Natural killer cell treated with Interleukin-12 subunit alpha and Interleukin-12 subunit beta and Interleukin-15 and Interleukin-18, amount 100 ng/mL, for 72 hours (primary cell): ENCODE data around the gene SARS1. TPM values are rescaled to one million over a fixed set of nuclear protein-coding genes. Genes with fewer than 3 reads are reported as not detected.

Source experiments
- ATAC-seq, 2 donors: fragments of 150-1000 bp; cut with Tn5 transposase in 1 of 2; sonication (Bioruptor Pico), chemical (Tn5 transposase) in 1 of 2; 2 replicates each; pipeline ENCODE4 v1.10.0; 2021
- DNase-seq: peaks from one replicate; pipeline ENCODE4 v3.0.0; 2022; ENCODE audit warnings: low spot score
- H3K27ac Mint-ChIP-seq, 2 donors: 1 replicate in 1 of 2; 2 replicates in 1 of 2; pipeline ENCODE4 v1.8.0; 2022; ENCODE audit warnings: mixed read lengths in 2 of 2, mild to moderate bottlenecking in 1 of 2, moderate library complexity in 1 of 2
- H3K27me3 Mint-ChIP-seq, 2 donors: 1 replicate in 1 of 2; 2 replicates in 1 of 2; pipeline ENCODE4 v1.8.0; 2022; ENCODE audit warnings: mixed read lengths in 2 of 2
- H3K36me3 Mint-ChIP-seq: one replicate; pipeline ENCODE4 v1.8.0; 2022; ENCODE audit warnings: mixed read lengths
- H3K4me1 Mint-ChIP-seq, 2 donors: 1 replicate in 1 of 2; 2 replicates in 1 of 2; pipeline ENCODE4 v1.8.0; 2022; ENCODE audit warnings: low read depth in 2 of 2, mixed read lengths in 2 of 2, mild to moderate bottlenecking in 1 of 2
- H3K4me3 Mint-ChIP-seq: one replicate; pipeline ENCODE4 v1.8.0; 2022; ENCODE audit warnings: mixed read lengths
- H3K9me3 Mint-ChIP-seq: 2 replicates; pipeline ENCODE4 v1.8.0; 2022; ENCODE audit warnings: mixed read lengths
- total RNA-seq, 2 donors: library from RNA; stranded (reverse); gene quantifications; one replicate each; pipeline ENCODE4 v1.2.3, GENCODE V29; 2022

Gene SARS1
- total RNA-seq, 2 donors from 2014 or later = 178 to 205 TPM

DNA sequence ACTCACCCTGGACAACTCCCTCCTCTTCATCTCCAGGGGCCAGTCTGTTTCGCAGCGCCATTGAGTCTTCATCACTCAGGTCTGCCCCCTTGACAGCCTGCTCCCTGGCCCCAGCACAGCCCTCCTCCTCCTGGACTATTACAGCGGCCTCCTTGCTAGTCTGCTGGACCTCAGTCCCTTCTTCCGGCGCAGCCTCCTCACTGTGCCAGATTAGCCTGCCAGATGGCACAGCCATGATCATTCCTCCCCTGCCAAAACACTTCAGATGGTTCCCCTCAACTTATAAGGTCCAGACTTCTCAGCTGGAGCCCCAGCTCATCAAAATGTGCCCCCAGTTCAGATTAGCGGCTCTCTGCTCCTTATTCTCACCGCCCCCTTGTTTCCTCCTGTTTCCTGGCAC, 28.7 kb downstream of the SARS1 start:
- DNase-seq = no peak
- Mint-ChIP-seq H3K4me1 (peaks cover 12% of the 10 kb centered on the region in 2 donors), H3K36me3 (peaks cover 6% of the 10 kb centered on the region), H3K4me3 (no peak overlapping the region), H3K27me3 (peaks cover 15 to 16% of the 10 kb centered on the region in 2 donors), H3K9me3 (no peaks in the 10 kb centered on the region), H3K27ac (peak overlapping the region in 1 of 2 donors; percentile 46)
- ATAC-seq = no peak

DNA sequence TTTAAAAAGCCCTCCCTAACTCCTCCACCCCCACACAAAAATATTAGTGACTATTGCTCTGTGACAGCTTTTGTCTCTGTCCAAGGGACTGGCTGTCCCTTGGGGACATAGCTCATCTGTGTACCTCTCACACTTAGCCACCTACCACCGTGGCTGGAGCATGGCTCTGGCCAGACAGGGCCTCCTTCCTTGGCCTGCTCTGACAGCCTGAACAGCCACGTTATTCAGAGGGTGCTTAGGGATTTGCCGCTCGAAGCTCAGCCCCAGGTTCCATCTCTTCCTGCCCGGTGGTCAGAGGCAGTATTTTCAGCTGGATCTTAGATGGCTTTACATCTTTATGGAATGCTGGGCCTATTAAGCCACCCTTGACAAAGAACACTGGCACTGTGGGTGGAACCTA, 29.5 kb downstream of the SARS1 start:
- no peak overlapping the region for H3K27ac Mint-ChIP-seq
- H3K4me3 Mint-ChIP-seq = no peak overlapping the region
- no peak for DNase-seq
- peaks cover 15 to 16% of the 10 kb centered on the region in 2 donors for H3K27me3 Mint-ChIP-seq
- peaks cover 6% of the 10 kb centered on the region for H3K36me3 Mint-ChIP-seq
- no peak for ATAC-seq
- H3K4me1 Mint-ChIP-seq = peaks cover 12% of the 10 kb centered on the region in 2 donors
- no peaks in the 10 kb centered on the region for H3K9me3 Mint-ChIP-seq

DNA sequence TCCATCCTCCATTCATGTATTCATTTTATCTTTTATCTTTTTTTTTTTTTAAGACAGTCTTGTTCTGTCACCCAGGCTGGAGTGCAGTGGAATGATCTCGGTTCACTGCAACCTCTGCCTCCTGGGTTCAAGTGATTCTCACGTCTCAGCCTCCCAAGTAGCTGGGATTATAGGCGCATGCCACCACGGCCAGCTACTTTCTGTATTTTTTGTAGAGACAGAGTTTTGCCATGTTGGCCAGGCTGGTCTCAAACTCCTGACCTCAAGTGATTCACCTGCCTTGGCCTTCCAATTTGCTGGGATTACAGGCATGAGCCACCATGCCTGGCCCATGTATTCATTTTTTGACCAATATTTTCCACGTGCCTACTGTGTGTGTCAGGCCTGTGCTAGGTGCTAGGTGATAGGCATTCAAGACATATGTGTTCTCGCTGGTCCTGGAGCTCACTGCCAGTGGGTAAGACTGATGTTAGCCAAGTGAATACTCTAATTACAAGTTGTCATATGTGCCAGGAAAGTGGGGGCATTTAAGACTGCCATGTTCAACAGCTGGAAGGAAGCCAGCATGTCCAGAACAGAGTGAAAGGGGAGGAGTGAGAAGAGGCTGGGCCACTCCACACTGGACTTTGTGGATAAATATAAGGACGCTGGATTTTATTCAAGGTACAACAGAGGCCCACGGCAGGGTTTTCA, 30.3 kb downstream of the SARS1 start:
- ATAC-seq = no peak
- H3K27ac Mint-ChIP-seq = peak overlapping the region in 1 of 2 donors; percentile 23
- no peaks in the 10 kb centered on the region for H3K36me3 Mint-ChIP-seq
- no peak overlapping the region for H3K4me3 Mint-ChIP-seq
- peaks cover 13 to 15% of the 10 kb centered on the region in 2 donors for H3K4me1 Mint-ChIP-seq
- no peaks in the 10 kb centered on the region for H3K9me3 Mint-ChIP-seq
- DNase-seq = no peak
- H3K27me3 Mint-ChIP-seq = peaks cover 15 to 16% of the 10 kb centered on the region in 2 donors

DNA sequence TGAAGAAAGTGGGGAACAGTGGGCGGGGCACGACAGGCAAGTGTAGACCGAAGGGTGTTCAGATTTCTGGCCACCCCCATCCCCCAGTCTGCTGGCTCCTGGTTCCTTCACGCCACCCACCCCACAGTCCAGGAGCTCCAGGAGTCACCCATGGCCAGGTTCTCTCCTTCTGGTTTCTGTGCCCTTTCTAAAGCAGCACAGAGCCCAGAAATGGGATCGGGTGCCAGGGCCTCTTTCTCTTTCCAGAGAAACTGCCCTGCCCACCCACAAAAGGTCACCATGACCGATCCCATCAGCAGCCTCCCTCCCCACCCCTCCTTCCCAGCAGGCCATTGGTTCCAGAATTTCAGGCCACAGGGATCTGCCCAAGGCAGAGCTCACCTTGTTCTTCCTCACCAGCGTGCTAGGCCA, 32.4 kb downstream of the SARS1 start:
- H3K9me3 Mint-ChIP-seq = no peaks in the 10 kb centered on the region
- peaks cover 18 to 19% of the 10 kb centered on the region in 2 donors for H3K4me1 Mint-ChIP-seq
- DNase-seq = no peak
- no peak overlapping the region for H3K27ac Mint-ChIP-seq
- no peaks in the 10 kb centered on the region for H3K36me3 Mint-ChIP-seq
- no peak overlapping the region for H3K4me3 Mint-ChIP-seq
- ATAC-seq = no peak
- peaks cover 15 to 16% of the 10 kb centered on the region in 2 donors for H3K27me3 Mint-ChIP-seq

DNA sequence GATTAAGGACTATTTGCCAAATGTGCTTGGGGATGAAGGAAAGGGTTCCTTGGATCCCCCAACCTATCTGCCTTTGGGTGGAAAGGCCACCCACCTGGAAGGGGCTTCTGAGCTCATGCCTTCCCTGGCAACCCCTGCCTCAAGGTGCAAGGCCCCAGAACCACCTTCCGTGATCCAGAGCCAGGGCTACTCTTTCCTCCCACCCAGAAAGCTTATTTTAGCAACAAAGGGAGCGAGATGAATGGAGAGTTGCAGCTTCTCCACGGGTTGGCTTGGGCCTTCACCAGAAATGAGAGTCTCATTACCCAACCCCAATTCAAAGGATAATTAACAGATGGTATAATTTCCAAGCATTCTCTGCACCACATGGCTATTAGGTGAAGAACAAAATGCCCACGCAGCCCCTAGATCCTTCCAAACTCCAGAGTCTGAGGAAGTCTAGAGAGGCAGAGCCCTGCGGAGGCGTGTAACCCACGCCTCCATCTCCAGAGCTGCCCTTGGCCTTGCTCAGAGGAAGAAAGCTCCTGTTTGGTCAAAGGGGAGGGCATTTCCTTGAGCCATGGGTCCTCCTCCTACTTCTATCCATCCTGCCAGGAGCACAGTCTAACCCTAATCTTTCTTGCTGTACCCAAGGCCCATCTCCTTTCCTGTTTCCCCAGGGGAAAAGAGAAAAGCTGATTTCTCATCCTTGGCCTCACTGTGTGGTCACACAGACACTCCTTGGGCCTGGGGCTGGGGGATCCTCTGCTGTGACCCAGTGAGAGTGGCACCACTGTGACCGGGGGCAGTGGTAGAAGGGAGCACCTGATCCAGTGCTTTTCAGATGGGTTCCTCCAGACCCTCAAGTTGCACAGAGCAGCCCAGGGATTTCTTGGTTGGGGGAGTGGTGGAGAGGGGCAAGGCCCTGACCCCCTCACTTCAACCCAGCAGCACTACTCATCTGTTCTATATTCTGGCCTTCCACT, 34.0 kb downstream of the SARS1 start:
- Mint-ChIP-seq H3K4me1 (peaks cover 5 to 16% of the 10 kb centered on the region in 2 donors), H3K27ac (no peak overlapping the region), H3K9me3 (no peaks in the 10 kb centered on the region), H3K36me3 (no peaks in the 10 kb centered on the region), H3K4me3 (no peak overlapping the region), H3K27me3 (peaks cover 10 to 15% of the 10 kb centered on the region in 2 donors)
- DNase-seq (no peak), ATAC-seq (no peak)

DNA sequence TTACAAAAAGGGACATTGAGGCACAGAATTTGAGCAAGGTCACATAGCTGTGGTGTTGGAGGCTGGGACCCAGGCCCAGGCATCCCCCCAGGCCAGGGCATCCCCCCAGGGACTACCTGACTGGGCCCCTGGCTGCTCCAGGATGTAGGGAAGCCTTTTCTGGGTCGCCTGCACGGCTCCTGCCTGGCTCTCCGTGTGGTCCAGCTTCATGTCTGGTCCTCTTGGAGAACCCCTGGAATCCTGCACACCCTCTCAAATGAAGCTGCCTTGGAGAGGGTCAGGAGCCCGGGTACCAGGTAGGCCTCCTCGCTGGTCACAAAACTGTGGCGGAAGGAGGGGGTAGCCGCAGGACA, 34.7 kb downstream of the SARS1 start:
- H3K4me1 Mint-ChIP-seq = peaks cover 5 to 18% of the 10 kb centered on the region in 2 donors
- ATAC-seq (no peak), DNase-seq (no peak)
- H3K27ac Mint-ChIP-seq = no peak overlapping the region
- H3K9me3 Mint-ChIP-seq = no peaks in the 10 kb centered on the region
- peaks cover 9 to 15% of the 10 kb centered on the region in 2 donors for H3K27me3 Mint-ChIP-seq
- H3K4me3 Mint-ChIP-seq = no peak overlapping the region
- H3K36me3 Mint-ChIP-seq = no peaks in the 10 kb centered on the region

DNA sequence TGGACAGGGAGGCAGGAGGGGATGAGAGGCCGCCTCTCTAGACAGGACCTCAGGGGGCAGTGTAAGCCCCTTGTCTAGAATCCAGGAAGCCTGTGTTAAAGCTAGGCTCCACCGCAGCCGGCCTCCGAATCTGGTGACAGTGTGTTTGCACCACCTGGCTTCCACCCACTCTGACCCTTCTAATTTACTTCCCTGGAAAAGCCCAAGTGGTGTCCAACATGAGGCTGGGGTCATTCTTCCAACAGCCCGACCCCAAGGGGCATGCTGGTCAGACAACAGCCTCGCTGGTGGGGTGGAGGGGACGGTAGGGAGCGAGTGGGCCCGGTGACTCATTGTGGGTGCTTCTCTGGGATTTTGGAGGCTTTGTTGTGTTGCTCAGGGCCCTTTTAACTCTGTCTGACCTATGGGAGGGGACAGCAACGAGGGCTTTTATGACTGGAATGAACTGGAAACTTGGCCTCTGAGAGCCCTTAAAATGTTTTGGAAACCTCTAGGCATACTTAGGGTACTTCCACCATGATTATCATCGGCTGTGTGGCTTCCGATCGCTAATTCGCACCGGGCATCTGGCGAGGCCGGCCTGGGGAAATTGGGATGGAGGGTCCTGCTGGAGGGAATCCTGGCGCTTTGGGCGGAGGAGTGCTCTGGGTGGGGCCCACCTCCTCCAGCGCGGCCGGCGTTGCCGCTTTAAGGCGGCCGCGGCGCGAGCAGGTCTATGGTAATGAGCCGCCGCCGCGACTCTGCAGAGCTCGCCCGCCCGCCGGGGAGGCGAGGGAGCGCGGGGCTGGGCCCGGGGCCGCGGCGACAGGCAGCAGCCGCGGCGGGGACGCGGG, 35.3 kb downstream of the SARS1 start, which contains the start of gene CELSR2:
Gene CELSR2 (plus strand): TSS at position 743 of the 833 bp plus-strand sequence. CDS start 541 bp downstream, outside the sequence.
- Mint-ChIP-seq H3K4me3 (no peak within 1 kb of the TSS), H3K27me3 (peaks cover 9 to 15% of the 10 kb centered on the region in 2 donors), H3K4me1 (peaks cover 5 to 20% of the 10 kb centered on the region in 2 donors), H3K27ac (no peak within 1 kb of the TSS), H3K9me3 (no peaks in the 10 kb centered on the region), H3K36me3 (no peaks in the 10 kb centered on the region)
- peak; percentile 88 to 91 for ATAC-seq
- DNase-seq = peak; percentile 68

DNA sequence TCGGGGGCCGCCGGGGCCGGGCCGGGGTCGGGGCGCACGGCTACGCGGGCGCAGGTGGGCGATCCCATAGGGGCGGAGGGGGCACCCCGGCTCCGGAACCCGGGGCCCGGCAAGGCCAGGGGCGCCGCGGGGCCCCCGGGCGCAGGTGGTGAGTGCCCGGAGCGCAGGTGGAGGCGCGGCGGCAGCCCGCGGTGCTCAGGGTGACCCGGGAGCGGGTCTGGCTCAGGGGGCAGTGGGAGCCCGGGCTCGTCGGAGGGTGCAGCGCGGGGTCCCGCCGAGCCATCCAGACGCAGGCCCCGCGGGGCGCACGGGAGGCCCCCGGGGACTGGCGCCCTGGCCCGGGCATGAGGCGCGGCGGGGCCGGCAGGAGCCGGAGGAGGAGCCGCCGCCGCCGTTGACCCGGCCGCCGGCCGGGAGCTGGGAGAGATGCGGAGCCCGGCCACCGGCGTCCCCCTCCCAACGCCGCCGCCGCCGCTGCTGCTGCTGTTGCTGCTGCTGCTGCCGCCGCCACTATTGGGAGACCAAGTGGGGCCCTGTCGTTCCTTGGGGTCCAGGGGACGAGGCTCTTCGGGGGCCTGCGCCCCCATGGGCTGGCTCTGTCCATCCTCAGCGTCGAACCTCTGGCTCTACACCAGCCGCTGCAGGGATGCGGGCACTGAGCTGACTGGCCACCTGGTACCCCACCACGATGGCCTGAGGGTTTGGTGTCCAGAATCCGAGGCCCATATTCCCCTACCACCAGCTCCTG, 36.1 kb downstream of the SARS1 start:
- no peaks in the 10 kb centered on the region for H3K36me3 Mint-ChIP-seq
- peaks cover under 1 to 7% of the 10 kb centered on the region in 2 donors for H3K27me3 Mint-ChIP-seq
- H3K4me3 Mint-ChIP-seq = no peak overlapping the region
- no peaks in the 10 kb centered on the region for H3K9me3 Mint-ChIP-seq
- peaks cover 5 to 20% of the 10 kb centered on the region in 2 donors for H3K4me1 Mint-ChIP-seq
- DNase-seq = no peak
- H3K27ac Mint-ChIP-seq = no peak overlapping the region
- ATAC-seq = peak; percentile 45 to 48

DNA sequence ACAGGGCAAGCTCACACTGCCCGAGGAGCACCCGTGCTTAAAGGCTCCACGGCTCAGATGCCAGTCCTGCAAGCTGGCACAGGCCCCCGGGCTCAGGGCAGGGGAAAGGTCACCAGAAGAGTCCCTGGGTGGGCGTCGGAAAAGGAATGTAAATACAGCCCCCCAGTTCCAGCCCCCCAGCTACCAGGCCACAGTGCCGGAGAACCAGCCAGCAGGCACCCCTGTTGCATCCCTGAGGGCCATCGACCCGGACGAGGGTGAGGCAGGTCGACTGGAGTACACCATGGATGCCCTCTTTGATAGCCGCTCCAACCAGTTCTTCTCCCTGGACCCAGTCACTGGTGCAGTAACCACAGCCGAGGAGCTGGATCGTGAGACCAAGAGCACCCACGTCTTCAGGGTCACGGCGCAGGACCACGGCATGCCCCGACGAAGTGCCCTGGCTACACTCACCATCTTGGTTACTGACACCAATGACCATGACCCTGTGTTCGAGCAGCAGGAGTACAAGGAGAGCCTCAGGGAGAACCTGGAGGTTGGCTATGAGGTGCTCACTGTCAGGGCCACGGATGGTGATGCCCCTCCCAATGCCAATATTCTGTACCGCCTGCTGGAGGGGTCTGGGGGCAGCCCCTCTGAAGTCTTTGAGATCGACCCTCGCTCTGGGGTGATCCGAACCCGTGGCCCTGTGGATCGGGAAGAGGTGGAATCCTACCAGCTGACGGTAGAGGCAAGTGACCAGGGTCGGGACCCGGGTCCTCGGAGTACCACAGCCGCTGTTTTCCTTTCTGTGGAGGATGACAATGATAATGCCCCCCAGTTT, 36.9 kb downstream of the SARS1 start:
- Mint-ChIP-seq H3K4me3 (peak overlapping the region; percentile 17), H3K27ac (no peak overlapping the region), H3K4me1 (peaks cover 10 to 20% of the 10 kb centered on the region in 2 donors), H3K27me3 (peaks cover 0 to 6% of the 10 kb centered on the region in 2 donors), H3K36me3 (no peaks in the 10 kb centered on the region), H3K9me3 (no peaks in the 10 kb centered on the region)
- DNase-seq (no peak), ATAC-seq (no peak)

DNA sequence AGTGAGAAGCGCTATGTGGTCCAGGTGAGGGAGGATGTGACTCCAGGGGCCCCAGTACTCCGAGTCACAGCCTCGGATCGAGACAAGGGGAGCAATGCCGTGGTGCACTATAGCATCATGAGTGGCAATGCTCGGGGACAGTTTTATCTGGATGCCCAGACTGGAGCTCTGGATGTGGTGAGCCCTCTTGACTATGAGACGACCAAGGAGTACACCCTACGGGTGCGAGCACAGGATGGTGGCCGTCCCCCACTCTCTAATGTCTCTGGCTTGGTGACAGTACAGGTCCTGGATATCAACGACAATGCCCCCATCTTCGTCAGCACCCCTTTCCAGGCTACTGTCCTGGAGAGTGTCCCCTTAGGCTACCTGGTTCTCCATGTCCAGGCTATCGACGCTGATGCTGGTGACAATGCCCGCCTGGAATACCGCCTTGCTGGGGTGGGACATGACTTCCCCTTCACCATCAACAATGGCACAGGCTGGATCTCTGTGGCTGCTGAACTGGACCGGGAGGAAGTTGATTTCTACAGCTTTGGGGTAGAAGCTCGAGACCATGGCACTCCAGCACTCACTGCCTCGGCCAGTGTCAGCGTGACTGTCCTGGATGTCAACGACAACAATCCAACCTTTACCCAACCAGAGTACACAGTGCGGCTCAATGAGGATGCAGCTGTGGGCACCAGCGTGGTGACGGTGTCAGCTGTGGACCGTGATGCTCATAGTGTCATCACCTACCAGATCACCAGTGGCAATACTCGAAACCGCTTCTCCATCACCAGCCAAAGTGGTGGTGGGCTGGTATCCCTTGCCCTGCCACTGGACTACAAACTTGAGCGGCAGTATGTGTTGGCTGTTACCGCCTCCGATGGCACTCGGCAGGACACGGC, 37.8 kb downstream of the SARS1 start:
- DNase-seq = no peak
- Mint-ChIP-seq H3K9me3 (no peaks in the 10 kb centered on the region), H3K27me3 (peaks cover 0 to 4% of the 10 kb centered on the region in 2 donors), H3K4me1 (peaks cover 10 to 20% of the 10 kb centered on the region in 2 donors), H3K36me3 (no peaks in the 10 kb centered on the region), H3K27ac (no peak overlapping the region), H3K4me3 (no peak overlapping the region)
- ATAC-seq = no peak

DNA sequence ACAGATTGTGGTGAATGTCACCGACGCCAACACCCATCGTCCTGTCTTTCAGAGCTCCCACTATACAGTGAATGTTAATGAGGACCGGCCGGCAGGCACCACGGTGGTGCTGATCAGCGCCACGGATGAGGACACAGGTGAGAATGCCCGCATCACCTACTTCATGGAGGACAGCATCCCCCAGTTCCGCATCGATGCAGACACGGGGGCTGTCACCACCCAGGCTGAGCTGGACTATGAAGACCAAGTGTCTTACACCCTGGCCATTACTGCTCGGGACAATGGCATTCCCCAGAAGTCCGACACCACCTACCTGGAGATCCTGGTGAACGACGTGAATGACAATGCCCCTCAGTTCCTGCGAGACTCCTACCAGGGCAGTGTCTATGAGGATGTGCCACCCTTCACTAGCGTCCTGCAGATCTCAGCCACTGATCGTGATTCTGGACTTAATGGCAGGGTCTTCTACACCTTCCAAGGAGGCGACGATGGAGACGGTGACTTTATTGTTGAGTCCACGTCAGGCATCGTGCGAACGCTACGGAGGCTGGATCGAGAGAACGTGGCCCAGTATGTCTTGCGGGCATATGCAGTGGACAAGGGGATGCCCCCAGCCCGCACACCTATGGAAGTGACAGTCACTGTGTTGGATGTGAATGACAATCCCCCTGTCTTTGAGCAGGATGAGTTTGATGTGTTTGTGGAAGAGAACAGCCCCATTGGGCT, 38.6 kb downstream of the SARS1 start:
- H3K9me3 Mint-ChIP-seq = no peaks in the 10 kb centered on the region
- H3K27me3 Mint-ChIP-seq = no peaks in the 10 kb centered on the region
- DNase-seq = no peak
- no peak overlapping the region for H3K4me3 Mint-ChIP-seq
- no peak overlapping the region for H3K27ac Mint-ChIP-seq
- no peaks in the 10 kb centered on the region for H3K36me3 Mint-ChIP-seq
- H3K4me1 Mint-ChIP-seq = peaks cover 10 to 21% of the 10 kb centered on the region in 2 donors
- ATAC-seq = no peak
